Skin epidermis (tissue), 12 donors: ENCODE measurements around the gene OXCT2.

ENCODE experiments used
- H3K27ac ChIP-seq, 21 experiments: fragments of 200-600 bp; sonication (generic) in 11 of 21; one replicate each; pipeline ENCODE4 v1.5.0; 2020; ENCODE audit warnings: mild to moderate bottlenecking in 3 of 21, inconsistent platforms in 2 of 21, moderate library complexity in 2 of 21
- H3K4me3 ChIP-seq, 7 experiments: fragments of 200-600 bp; sonication (generic) in 2 of 7; one replicate each; pipeline ENCODE4 v1.5.0; 2020; ENCODE audit warnings: inconsistent platforms in 2 of 7, mild to moderate bottlenecking in 2 of 7, moderate library complexity in 1 of 7

OXCT2 gene

GRCh38 chr1:39753132-39754025, 17.8 kb downstream of the OXCT2 start:
- H3K27ac ChIP-seq, result no peak overlapping the region
- no peak overlapping the region for H3K4me3 ChIP-seq

GRCh38 chr1:39752703-39753102, 18.4 kb downstream of the OXCT2 start:
- H3K4me3 ChIP-seq, result no peak overlapping the region
- H3K27ac ChIP-seq, result no peak overlapping the region

GRCh38 chr1:39751595-39751994, 19.6 kb downstream of the OXCT2 start:
- no peak overlapping the region for H3K27ac ChIP-seq

GRCh38 chr1:39745016-39745670, 26.0 kb downstream of the OXCT2 start:
- H3K4me3 ChIP-seq, result no peak overlapping the region
- no peak overlapping the region for H3K27ac ChIP-seq

More at GRCh38 chr1:39751595-39751994, 19.6 kb downstream of the OXCT2 start:
- no peak overlapping the region for H3K4me3 ChIP-seq

- peak within 1 kb of the TSS; percentile 68 to 80 (median 75) for H3K4me3 ChIP-seq
- H3K27ac ChIP-seq, result peak within 1 kb of the TSS in 20 of 21 experiments; percentile 53 to 89 (median 80)
Observed at GRCh38 chr1:39738622-39739366, 32.4 kb downstream of the OXCT2 start, which contains the start of gene PPIE. PPIE (plus strand) TSS chr1:39738882; CDS start chr1:39738901, 19 bp downstream.

- Histone ChIP-seq H3K4me3 (no peak overlapping the region), H3K27ac (no peak overlapping the region)
Observed at GRCh38 chr1:39737546-39738169, 33.5 kb downstream of the OXCT2 start.

GRCh38 chr1:39735731-39736130, 35.4 kb downstream of the OXCT2 start:
- no peak overlapping the region for H3K4me3 ChIP-seq
- H3K27ac ChIP-seq, result no peak overlapping the region

- H3K4me3 ChIP-seq, result no peak overlapping the region
- H3K27ac ChIP-seq, result no peak overlapping the region
Observed at GRCh38 chr1:39733161-39733560, 38.0 kb downstream of the OXCT2 start.

- Histone ChIP-seq H3K27ac (no peak overlapping the region), H3K4me3 (no peak overlapping the region)
Observed at GRCh38 chr1:39732730-39733129, 38.4 kb downstream of the OXCT2 start.

- Histone ChIP-seq H3K27ac (no peak overlapping the region), H3K4me3 (no peak overlapping the region)
Observed at GRCh38 chr1:39729842-39730241, 41.3 kb downstream of the OXCT2 start.

- Histone ChIP-seq H3K4me3 (no peak overlapping the region), H3K27ac (no peak overlapping the region)
Observed at GRCh38 chr1:39729030-39729429, 42.1 kb downstream of the OXCT2 start.

GRCh38 chr1:39727932-39728317, 43.2 kb downstream of the OXCT2 start:
- H3K27ac ChIP-seq, result no peak overlapping the region
- H3K4me3 ChIP-seq, result no peak overlapping the region

- Histone ChIP-seq H3K4me3 (no peak overlapping the region), H3K27ac (no peak overlapping the region)
Observed at GRCh38 chr1:39727221-39727931, 43.8 kb downstream of the OXCT2 start.

- H3K27ac ChIP-seq, result no peak overlapping the region
- no peak overlapping the region for H3K4me3 ChIP-seq
Observed at GRCh38 chr1:39726600-39726999, 44.5 kb downstream of the OXCT2 start.

GRCh38 chr1:39722495-39722894, 48.7 kb downstream of the OXCT2 start:
- H3K4me3 ChIP-seq, result no peak overlapping the region

GRCh38 chr1:39721664-39722063, 49.5 kb downstream of the OXCT2 start:
- no peak overlapping the region for H3K4me3 ChIP-seq
- no peak overlapping the region for H3K27ac ChIP-seq

More at GRCh38 chr1:39722495-39722894, 48.7 kb downstream of the OXCT2 start:
- H3K27ac ChIP-seq, result no peak overlapping the region

- H3K27ac ChIP-seq, result no peak overlapping the region
- H3K4me3 ChIP-seq, result no peak overlapping the region
Observed at GRCh38 chr1:39720094-39720999, 50.8 kb downstream of the OXCT2 start.
